Endothelial cell of umbilical vein (primary cell): ENCODE data around the gene DAPK2. TPM values are rescaled to one million over a fixed set of nuclear protein-coding genes. Genes with fewer than 3 reads are reported as not detected.

Experiments
- BruUV-seq: library from RNA; stranded (reverse); fragments of 400-500 nt; replicated peaks from 2 replicates; lab custom pipeline; 2021; lab: Mats Ljungman, UMichigan
- CTCF ChIA-PET: fragments of 300-600, 350-600 bp; sonication (Branson Sonifier 250); formaldehyde crosslinking; loops from one replicate; lab custom pipeline; 2021; ENCODE audit warnings: antibody characterized with exemption, inconsistent platforms; lab: Charles Lee
- POLR2A ChIA-PET: fragments of 300-600, 350-600 bp; sonication (Branson Sonifier 250); formaldehyde crosslinking; loops from one replicate; lab custom pipeline; 2021; ENCODE audit warnings: antibody characterized with exemption, inconsistent platforms; lab: Charles Lee
- DNase-seq: peaks from one replicate; pipeline ENCODE4 v3.0.0-alpha.2; 2011; ENCODE audit warnings: low read depth, low spot score
- FAIRE-seq: peaks from 2 replicates; lab custom pipeline; 2011; peaks lifted over from hg19 to GRCh38; lab: Jason Lieb, UNC
- H2AFZ ChIP-seq: 2 replicates; pipeline ENCODE4 v1.6.0; 2012; ENCODE audit warnings: low read depth, low read length, control low read depth, inconsistent platforms
- H3K27ac ChIP-seq: 2 replicates; pipeline ENCODE4 v1.5.1; 2011; ENCODE audit warnings: low read depth, mild to moderate bottlenecking, control low read depth, low read length, moderate library complexity; ENCODE audit not compliant: insufficient read depth
- H3K27me3 ChIP-seq, 2 experiments: 2 replicates each; pipeline versions ENCODE4 v1.6.0 to v1.6.1; 2011; ENCODE audit warnings: low read length in 2 of 2, mixed read lengths in 1 of 2; ENCODE audit not compliant: control insufficient read depth in 2 of 2, insufficient read depth in 2 of 2
- H3K36me3 ChIP-seq, 2 experiments: 2 replicates in 1 of 2; 3 replicates in 1 of 2; pipeline ENCODE4 v1.5.1; 2011; ENCODE audit warnings: low read length in 2 of 2, mild to moderate bottlenecking in 1 of 2, moderate library complexity in 1 of 2; ENCODE audit not compliant: control insufficient read depth in 2 of 2, insufficient read depth in 2 of 2; ENCODE audit errors: extremely low read depth in 1 of 2
- H3K4me1 ChIP-seq: 3 replicates; pipeline ENCODE4 v1.5.1; 2011; ENCODE audit warnings: mild to moderate bottlenecking, low read length; ENCODE audit not compliant: control insufficient read depth, insufficient read depth; ENCODE audit errors: extremely low read depth
- H3K4me2 ChIP-seq: 2 replicates; pipeline ENCODE4 v1.6.1; 2011; ENCODE audit warnings: low read length, control low read depth, mixed read lengths; ENCODE audit not compliant: insufficient read depth
- H3K4me3 ChIP-seq, 3 experiments: fragments of 200-600 bp in 1 of 3; sonication (generic), shearing (Covaris generic) in 1 of 3; replicated peaks in 1 of 3; 2 replicates each; pipeline ENCODE4 v1.5.1; 2011 to 2016; ENCODE audit warnings: control low read depth in 3 of 3, low read length in 3 of 3, mild to moderate bottlenecking in 2 of 3, inconsistent platforms in 1 of 3, low read depth in 1 of 3, moderate library complexity in 1 of 3; ENCODE audit not compliant: insufficient read depth in 1 of 3
- H3K79me2 ChIP-seq: 2 replicates; pipeline ENCODE4 v1.6.0; 2012; ENCODE audit warnings: low read length, inconsistent platforms; ENCODE audit not compliant: control insufficient read depth, insufficient read depth
- H3K9ac ChIP-seq: replicated peaks from 2 replicates; pipeline ENCODE3; 2011; ENCODE audit warnings: low read length, control low read depth; ENCODE audit not compliant: insufficient read depth; ENCODE audit errors: extremely low read depth
- H3K9me1 ChIP-seq: replicated peaks from 3 replicates; pipeline ENCODE4 v1.6.0; 2011; ENCODE audit warnings: mild to moderate bottlenecking, low read length; ENCODE audit not compliant: control insufficient read depth, insufficient read depth; ENCODE audit errors: extremely low read depth
- H3K9me3 ChIP-seq: replicated peaks from 2 replicates; pipeline ENCODE4 v1.5.1; 2012; ENCODE audit warnings: low read length, inconsistent platforms; ENCODE audit not compliant: control insufficient read depth, insufficient read depth
- H4K20me1 ChIP-seq: replicated peaks from 2 replicates; pipeline ENCODE3; 2011; ENCODE audit warnings: mild to moderate bottlenecking, low read length; ENCODE audit not compliant: control insufficient read depth, insufficient read depth; ENCODE audit errors: extremely low read depth
- CTCF ChIP-seq, 2 donors: IDR thresholded peaks; 1 replicate in 1 of 2; 2 replicates in 1 of 2; pipeline ENCODE4 v1.5.1; 2011; ENCODE audit warnings: low read length in 2 of 2, mild to moderate bottlenecking in 2 of 2, moderate library complexity in 2 of 2, control low read depth in 1 of 2, inconsistent platforms in 1 of 2, low read depth in 1 of 2; ENCODE audit not compliant: insufficient read depth in 1 of 2; ENCODE audit errors: extremely low read depth in 1 of 2
- EZH2 ChIP-seq: IDR thresholded peaks from 2 replicates; pipeline ENCODE4 v1.6.1; 2012; ENCODE audit warnings: borderline replicate concordance, low read depth, mild to moderate bottlenecking, moderate library complexity, low read length, inconsistent platforms; ENCODE audit not compliant: severe bottlenecking
- FOS ChIP-seq: IDR thresholded peaks from 2 replicates; pipeline ENCODE4 v1.6.1; 2011; ENCODE audit warnings: mild to moderate bottlenecking, low read length, moderate library complexity, borderline replicate concordance; ENCODE audit not compliant: insufficient read depth
- GATA2 ChIP-seq: IDR thresholded peaks from 2 replicates; pipeline ENCODE4 v1.7.0; 2011; ENCODE audit warnings: low read depth, mild to moderate bottlenecking, moderate library complexity, mixed read lengths, low read length; ENCODE audit not compliant: insufficient read length, insufficient read depth
- JUN ChIP-seq: IDR thresholded peaks from 2 replicates; pipeline ENCODE4 v1.6.1; 2011; ENCODE audit warnings: borderline replicate concordance, low read depth; ENCODE audit not compliant: insufficient read length, insufficient read depth
- MAX ChIP-seq: IDR thresholded peaks from 2 replicates; pipeline ENCODE4 v1.6.1; 2011; ENCODE audit not compliant: insufficient read depth, insufficient read length
- MYC ChIP-seq: IDR thresholded peaks from one replicate; pipeline ENCODE4 v1.6.1; 2011; ENCODE audit warnings: mild to moderate bottlenecking, low read depth, low read length
- POLR2A ChIP-seq: IDR thresholded peaks from 2 replicates; pipeline ENCODE4 v1.6.1; 2012; ENCODE audit warnings: low read depth, mild to moderate bottlenecking, control low read depth, low read length
- POLR2AphosphoS5 ChIP-seq: IDR thresholded peaks from 2 replicates; pipeline ENCODE4 v1.6.1; 2012; ENCODE audit warnings: low read depth, mild to moderate bottlenecking, control low read depth, low read length, moderate library complexity; ENCODE audit not compliant: insufficient read depth
- dilution Hi-C: fragments of 300-500 bp; cut with MboI; formaldehyde crosslinking; loops from one replicate; pipeline ENCODE4 v1.15.0; 2019; ENCODE audit warnings: low sequenced_read_pairs; ENCODE audit not compliant: extremely low pct_ligation_motif_present
- intact Hi-C: fragments of 100-400 bp; cut with micrococcal nuclease; formaldehyde crosslinking; loops from one replicate; pipeline ENCODE4 v1.10.0; 2022
- polyA plus RNA-seq, 4 experiments: library from polyadenylated mRNA; depleted of rRNA in 3 of 4; stranded (reverse) in 3 of 4; unstranded in 1 of 4; fragments of >200 nt; gene quantifications; 2 replicates each; pipeline versions ENCODE4 v1.2.1 to v1.2.3, GENCODE V29; 2011 to 2012; ENCODE audit warnings: missing spikeins in 1 of 4
- total RNA-seq: library from RNA; stranded (reverse); gene quantifications from 2 replicates; pipeline ENCODE4 v1.2.3, GENCODE V29; 2021

DAPK2 gene
- total and polyA plus RNA-seq, 2 donors (not counting 3 experiments of a cell fraction or from before 2014, with no cell fraction given) = 2.8 to 6.7 TPM

- no peak overlapping the region for H3K9ac ChIP-seq
- CTCF ChIA-PET = interaction anchor here (1.1 to 8.1 kb wide), 10 partner anchors 8 to 174 kb away, joined by 3 to 105 read pairs (median 6); no protein-coding TSS in a partner anchor
- no peaks in the 10 kb centered on the region for H3K9me3 ChIP-seq
- no peak overlapping the region for H3K4me2 ChIP-seq
- H3K27me3 ChIP-seq = no peaks in the 10 kb centered on the region
- BruUV-seq = no TSS peak
- H4K20me1 ChIP-seq = no peaks in the 10 kb centered on the region
- no peaks in the 10 kb centered on the region for H3K9me1 ChIP-seq
- dilution Hi-C loops (no loop called here), intact Hi-C loops (loop anchor here (5.0 kb wide), 1 partner anchor 281 kb away; no protein-coding TSS in a partner anchor)
- no peak overlapping the region for H3K4me3 ChIP-seq
- peaks cover 11% of the 10 kb centered on the region for H3K4me1 ChIP-seq
- no peak overlapping the region for H3K27ac ChIP-seq
- H2AFZ ChIP-seq = no peak overlapping the region
- POLR2A ChIA-PET = interaction anchor here (0.9 kb wide), 1 partner anchor 141 kb away, joined by 3 read pairs; no protein-coding TSS in a partner anchor
- no peaks in the 10 kb centered on the region for H3K36me3 ChIP-seq
- DNase-seq = no peak
- H3K79me2 ChIP-seq = no peaks in the 10 kb centered on the region
- TF ChIP-seq EZH2 = no peak
- TF ChIP-seq MYC = no peak
- no peak for TF ChIP-seq POLR2A
- TF ChIP-seq JUN = no peak
- TF ChIP-seq MAX = no peak
- no peak for TF ChIP-seq CTCF (IDR thresholded peaks at IDR 0.05; ENCODE audit: extremely low read depth in 1 of 2, insufficient read depth in 1 of 2, low read depth in 1 of 2, low read length in 2 of 2)
- no peak for TF ChIP-seq FOS
- no peak for TF ChIP-seq GATA2
- no peak for TF ChIP-seq POLR2AphosphoS5
- FAIRE-seq = no peak
These were observed 153.4 kb downstream of the DAPK2 start for GRCh38 chr15:63892794-63893441.
